Endothelial cell of umbilical vein (primary cell): Measurements from ENCODE around the gene CARD8. TPM values are rescaled to one million over a fixed set of nuclear protein-coding genes. Genes with fewer than 3 reads are reported as not detected.

Source experiments
- BruUV-seq: library from RNA; stranded (reverse); fragments of 400-500 nt; replicated peaks from 2 replicates; lab custom pipeline; 2021; lab: Mats Ljungman, UMichigan
- CTCF ChIA-PET: fragments of 300-600, 350-600 bp; sonication (Branson Sonifier 250); formaldehyde crosslinking; loops from one replicate; lab custom pipeline; 2021; ENCODE audit warnings: antibody characterized with exemption, inconsistent platforms; lab: Charles Lee
- POLR2A ChIA-PET: fragments of 300-600, 350-600 bp; sonication (Branson Sonifier 250); formaldehyde crosslinking; loops from one replicate; lab custom pipeline; 2021; ENCODE audit warnings: antibody characterized with exemption, inconsistent platforms; lab: Charles Lee
- DNase-seq: peaks from one replicate; pipeline ENCODE4 v3.0.0-alpha.2; 2011; ENCODE audit warnings: low read depth, low spot score
- FAIRE-seq: peaks from 2 replicates; lab custom pipeline; 2011; peaks lifted over from hg19 to GRCh38; lab: Jason Lieb, UNC
- H2AFZ ChIP-seq: 2 replicates; pipeline ENCODE4 v1.6.0; 2012; ENCODE audit warnings: low read depth, low read length, control low read depth, inconsistent platforms
- H3K27ac ChIP-seq: 2 replicates; pipeline ENCODE4 v1.5.1; 2011; ENCODE audit warnings: low read depth, mild to moderate bottlenecking, control low read depth, low read length, moderate library complexity; ENCODE audit not compliant: insufficient read depth
- H3K27me3 ChIP-seq, 2 experiments: 2 replicates each; pipeline versions ENCODE4 v1.6.0 to v1.6.1; 2011; ENCODE audit warnings: low read length in 2 of 2, mixed read lengths in 1 of 2; ENCODE audit not compliant: control insufficient read depth in 2 of 2, insufficient read depth in 2 of 2
- H3K36me3 ChIP-seq, 2 experiments: 2 replicates in 1 of 2; 3 replicates in 1 of 2; pipeline ENCODE4 v1.5.1; 2011; ENCODE audit warnings: low read length in 2 of 2, mild to moderate bottlenecking in 1 of 2, moderate library complexity in 1 of 2; ENCODE audit not compliant: control insufficient read depth in 2 of 2, insufficient read depth in 2 of 2; ENCODE audit errors: extremely low read depth in 1 of 2
- H3K4me1 ChIP-seq: 3 replicates; pipeline ENCODE4 v1.5.1; 2011; ENCODE audit warnings: mild to moderate bottlenecking, low read length; ENCODE audit not compliant: control insufficient read depth, insufficient read depth; ENCODE audit errors: extremely low read depth
- H3K4me2 ChIP-seq: 2 replicates; pipeline ENCODE4 v1.6.1; 2011; ENCODE audit warnings: low read length, control low read depth, mixed read lengths; ENCODE audit not compliant: insufficient read depth
- H3K4me3 ChIP-seq, 3 experiments: fragments of 200-600 bp in 1 of 3; sonication (generic), shearing (Covaris generic) in 1 of 3; replicated peaks in 1 of 3; 2 replicates each; pipeline ENCODE4 v1.5.1; 2011 to 2016; ENCODE audit warnings: control low read depth in 3 of 3, low read length in 3 of 3, mild to moderate bottlenecking in 2 of 3, inconsistent platforms in 1 of 3, low read depth in 1 of 3, moderate library complexity in 1 of 3; ENCODE audit not compliant: insufficient read depth in 1 of 3
- H3K79me2 ChIP-seq: 2 replicates; pipeline ENCODE4 v1.6.0; 2012; ENCODE audit warnings: low read length, inconsistent platforms; ENCODE audit not compliant: control insufficient read depth, insufficient read depth
- H3K9ac ChIP-seq: replicated peaks from 2 replicates; pipeline ENCODE3; 2011; ENCODE audit warnings: low read length, control low read depth; ENCODE audit not compliant: insufficient read depth; ENCODE audit errors: extremely low read depth
- H3K9me1 ChIP-seq: replicated peaks from 3 replicates; pipeline ENCODE4 v1.6.0; 2011; ENCODE audit warnings: mild to moderate bottlenecking, low read length; ENCODE audit not compliant: control insufficient read depth, insufficient read depth; ENCODE audit errors: extremely low read depth
- H3K9me3 ChIP-seq: replicated peaks from 2 replicates; pipeline ENCODE4 v1.5.1; 2012; ENCODE audit warnings: low read length, inconsistent platforms; ENCODE audit not compliant: control insufficient read depth, insufficient read depth
- H4K20me1 ChIP-seq: replicated peaks from 2 replicates; pipeline ENCODE3; 2011; ENCODE audit warnings: mild to moderate bottlenecking, low read length; ENCODE audit not compliant: control insufficient read depth, insufficient read depth; ENCODE audit errors: extremely low read depth
- CTCF ChIP-seq, 2 donors: IDR thresholded peaks; 1 replicate in 1 of 2; 2 replicates in 1 of 2; pipeline ENCODE4 v1.5.1; 2011; ENCODE audit warnings: low read length in 2 of 2, mild to moderate bottlenecking in 2 of 2, moderate library complexity in 2 of 2, control low read depth in 1 of 2, inconsistent platforms in 1 of 2, low read depth in 1 of 2; ENCODE audit not compliant: insufficient read depth in 1 of 2; ENCODE audit errors: extremely low read depth in 1 of 2
- EZH2 ChIP-seq: IDR thresholded peaks from 2 replicates; pipeline ENCODE4 v1.6.1; 2012; ENCODE audit warnings: borderline replicate concordance, low read depth, mild to moderate bottlenecking, moderate library complexity, low read length, inconsistent platforms; ENCODE audit not compliant: severe bottlenecking
- JUN ChIP-seq: IDR thresholded peaks from 2 replicates; pipeline ENCODE4 v1.6.1; 2011; ENCODE audit warnings: borderline replicate concordance, low read depth; ENCODE audit not compliant: insufficient read length, insufficient read depth
- MYC ChIP-seq: IDR thresholded peaks from one replicate; pipeline ENCODE4 v1.6.1; 2011; ENCODE audit warnings: mild to moderate bottlenecking, low read depth, low read length
- dilution Hi-C: fragments of 300-500 bp; cut with MboI; formaldehyde crosslinking; loops from one replicate; pipeline ENCODE4 v1.15.0; 2019; ENCODE audit warnings: low sequenced_read_pairs; ENCODE audit not compliant: extremely low pct_ligation_motif_present
- intact Hi-C: fragments of 100-400 bp; cut with micrococcal nuclease; formaldehyde crosslinking; loops from one replicate; pipeline ENCODE4 v1.10.0; 2022
- polyA plus RNA-seq, 4 experiments: library from polyadenylated mRNA; depleted of rRNA in 3 of 4; stranded (reverse) in 3 of 4; unstranded in 1 of 4; fragments of >200 nt; gene quantifications; 2 replicates each; pipeline versions ENCODE4 v1.2.1 to v1.2.3, GENCODE V29; 2011 to 2012; ENCODE audit warnings: missing spikeins in 1 of 4
- total RNA-seq: library from RNA; stranded (reverse); gene quantifications from 2 replicates; pipeline ENCODE4 v1.2.3, GENCODE V29; 2021

Gene CARD8
- total and polyA plus RNA-seq, 2 donors (not counting 3 experiments of a cell fraction or from before 2014, with no cell fraction given) = 64.6 to 123 TPM

- no peaks in the 10 kb centered on the region for H3K79me2 ChIP-seq
- CTCF ChIA-PET = interaction anchor here (0.6 to 2.6 kb wide), 12 partner anchors 10 to 229 kb away, joined by 3 to 23 read pairs (median 4); no protein-coding TSS in a partner anchor
- peaks cover 7% of the 10 kb centered on the region for H3K4me1 ChIP-seq
- intact Hi-C loops = loop anchor here (1.0 kb wide), 1 partner anchor 87 kb away; no protein-coding TSS in a partner anchor
- no peak overlapping the region for H3K27ac ChIP-seq
- POLR2A ChIA-PET = no interaction called here
- no peak overlapping the region for H2AFZ ChIP-seq
- H3K9me1 ChIP-seq = no peaks in the 10 kb centered on the region
- H3K4me2 ChIP-seq = no peak overlapping the region
- no peak for DNase-seq
- H4K20me1 ChIP-seq = no peaks in the 10 kb centered on the region
- dilution Hi-C loops = no loop called here
- no peaks in the 10 kb centered on the region for H3K9me3 ChIP-seq
- H3K27me3 ChIP-seq = no peaks in the 10 kb centered on the region
- no peaks in the 10 kb centered on the region for H3K36me3 ChIP-seq
- H3K9ac ChIP-seq = no peak overlapping the region
- BruUV-seq = no TSS peak
- H3K4me3 ChIP-seq = no peak overlapping the region
- peak; percentile 83 for FAIRE-seq
- no peak for TF ChIP-seq MYC
- TF ChIP-seq JUN = no peak
- peak; percentile 41 to 66 for TF ChIP-seq CTCF (IDR thresholded peaks at IDR 0.05; ENCODE audit: extremely low read depth in 1 of 2, insufficient read depth in 1 of 2, low read depth in 1 of 2, low read length in 2 of 2)
- TF ChIP-seq EZH2 = no peak
Observed at GRCh38 chr19:48194041-48194843, 61.5 kb downstream of the CARD8 start.
